ENCODE results near the gene CWC25.
"Not testable (repeated sequence)": the region's sequence is repeated elsewhere in the genome, so short reads cannot be mapped to it uniquely, and the experiment has no call there.

The CWC25 gene

DNA sequence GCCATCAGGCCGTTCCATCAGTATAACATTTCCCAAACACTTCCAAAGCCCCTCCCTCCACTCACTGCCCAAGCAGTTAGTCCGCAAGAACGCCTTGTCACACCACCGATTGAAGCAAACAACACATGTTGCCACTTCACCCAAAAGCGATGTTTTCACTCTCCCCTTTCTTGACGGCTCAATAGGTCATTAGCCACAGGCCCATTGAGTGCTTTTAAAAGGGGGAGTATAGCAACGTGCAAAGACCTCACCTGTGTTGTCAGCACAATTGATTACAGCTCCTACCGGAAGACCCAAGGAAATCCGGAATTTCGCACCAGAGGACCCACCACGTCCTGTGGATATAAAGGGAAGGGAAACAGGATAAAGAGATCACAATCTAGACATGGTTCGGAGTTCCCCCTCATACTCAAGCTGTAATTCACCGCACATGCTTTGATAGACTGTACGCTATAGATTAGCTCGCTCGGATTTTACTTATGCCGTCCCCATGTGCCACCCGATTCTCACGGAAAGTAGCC lies 27.7 kb upstream of the CWC25 start:
- DNase-seq: no peak

DNA sequence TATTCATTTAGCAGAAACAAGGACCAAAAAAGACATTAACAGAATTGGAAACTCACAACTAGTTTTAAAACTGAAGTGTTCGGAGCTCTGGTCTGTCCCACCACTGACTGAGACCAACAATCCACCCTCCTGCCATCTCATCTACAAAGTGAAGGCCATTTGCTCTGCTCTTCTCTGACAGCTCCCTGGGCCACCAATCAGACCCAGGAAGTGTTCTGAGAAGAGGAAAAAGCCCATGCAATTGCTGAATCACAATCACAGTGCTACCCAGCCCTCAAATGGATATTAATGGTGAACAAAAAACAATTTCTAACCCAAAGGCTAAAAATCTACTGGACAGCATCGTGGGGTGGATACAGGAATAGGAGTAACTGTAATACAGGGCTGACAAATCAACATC lies 26.3 kb upstream of the CWC25 start:
- no peak for DNase-seq

DNA sequence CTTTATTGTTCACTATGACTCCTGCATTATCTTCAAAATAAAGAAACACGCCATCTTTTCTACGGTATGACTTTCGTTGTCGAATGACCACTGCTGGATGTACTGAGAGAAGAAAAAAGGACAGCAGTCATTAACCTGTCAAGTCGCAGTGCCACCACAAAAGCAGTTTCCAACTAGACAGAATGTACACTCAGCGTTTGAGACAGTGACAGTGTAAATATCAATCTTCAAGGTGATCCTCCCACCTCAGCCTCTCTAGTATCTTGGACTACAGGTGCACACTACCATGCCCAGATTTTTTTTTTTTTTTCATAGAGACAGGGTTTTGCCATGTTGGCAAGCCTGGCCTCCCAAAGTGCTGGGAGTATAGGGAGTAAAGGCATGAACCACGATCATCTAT lies 25.3 kb upstream of the CWC25 start:
- DNase-seq: no peak

DNA sequence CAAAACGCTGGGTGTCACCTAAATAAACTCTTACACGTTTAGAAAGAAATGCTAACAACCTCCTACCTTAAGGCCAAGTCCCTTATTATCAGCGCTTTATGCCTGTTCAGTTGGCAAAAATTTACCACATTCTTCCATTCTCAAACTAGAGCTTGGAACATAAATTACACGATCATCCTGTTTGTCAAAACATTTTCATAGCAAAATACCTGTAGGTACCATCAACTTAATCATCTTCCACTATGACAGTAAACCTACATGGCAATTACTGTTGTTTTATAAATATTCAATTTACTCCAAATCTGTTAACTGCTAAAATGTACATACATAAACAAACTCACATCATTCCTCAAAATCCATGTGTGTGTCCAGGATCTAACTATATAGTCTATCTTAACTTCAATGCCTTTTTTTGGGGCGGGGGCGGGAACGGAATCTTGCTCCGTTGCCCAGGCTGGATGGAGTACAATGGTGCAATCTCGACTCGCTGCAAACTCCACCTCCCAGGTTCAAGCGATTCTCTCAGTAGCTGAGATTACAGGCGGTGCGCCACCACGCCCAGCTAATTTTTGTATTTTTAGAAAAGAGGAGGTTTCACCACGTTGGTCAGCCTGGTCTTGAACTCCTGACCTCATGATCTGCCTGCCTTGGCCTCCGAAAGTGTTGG lies 24.0 kb upstream of the CWC25 start:
- no peak for DNase-seq

DNA sequence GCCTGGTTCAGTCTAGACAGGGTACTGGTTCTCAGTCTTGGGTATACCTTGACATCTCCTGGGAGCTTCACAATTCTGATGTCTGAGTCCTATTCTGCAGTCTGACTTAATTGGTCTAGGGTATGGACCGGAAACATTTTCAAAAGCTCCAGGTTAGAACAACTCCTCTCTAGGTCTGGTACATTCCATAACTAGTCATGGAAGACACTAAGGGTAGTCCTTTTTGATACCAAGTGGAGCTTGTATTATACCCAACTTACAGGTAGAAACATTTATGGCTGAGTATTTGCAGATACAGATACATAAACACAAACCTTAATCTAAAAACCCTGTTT lies 23.4 kb upstream of the CWC25 start:
- no peak for DNase-seq

DNA sequence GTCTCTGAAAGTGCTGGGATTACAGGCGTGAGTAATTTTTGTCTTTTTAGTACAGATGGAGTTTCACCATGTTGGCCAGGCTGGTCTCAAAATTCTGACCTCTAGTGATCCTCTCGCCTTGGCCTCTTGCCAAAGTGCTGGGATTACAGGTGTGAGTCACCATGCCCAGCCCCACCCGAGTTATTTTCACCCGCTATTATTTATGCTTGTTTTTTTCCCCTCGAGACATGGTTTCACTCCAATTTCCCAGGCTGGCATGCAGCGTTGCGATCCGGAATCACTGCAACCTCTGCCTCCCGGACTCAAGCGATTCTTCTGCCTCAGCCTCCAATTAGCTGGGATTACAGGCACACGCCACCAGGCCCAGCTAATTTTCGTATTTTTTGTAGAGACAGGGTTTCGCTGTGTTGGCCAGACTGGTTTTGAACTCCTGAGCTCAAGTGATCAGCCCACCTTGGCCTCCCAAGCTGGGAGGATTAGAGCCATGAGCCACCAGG lies 19.2 kb upstream of the CWC25 start:
- no peak for DNase-seq

DNA sequence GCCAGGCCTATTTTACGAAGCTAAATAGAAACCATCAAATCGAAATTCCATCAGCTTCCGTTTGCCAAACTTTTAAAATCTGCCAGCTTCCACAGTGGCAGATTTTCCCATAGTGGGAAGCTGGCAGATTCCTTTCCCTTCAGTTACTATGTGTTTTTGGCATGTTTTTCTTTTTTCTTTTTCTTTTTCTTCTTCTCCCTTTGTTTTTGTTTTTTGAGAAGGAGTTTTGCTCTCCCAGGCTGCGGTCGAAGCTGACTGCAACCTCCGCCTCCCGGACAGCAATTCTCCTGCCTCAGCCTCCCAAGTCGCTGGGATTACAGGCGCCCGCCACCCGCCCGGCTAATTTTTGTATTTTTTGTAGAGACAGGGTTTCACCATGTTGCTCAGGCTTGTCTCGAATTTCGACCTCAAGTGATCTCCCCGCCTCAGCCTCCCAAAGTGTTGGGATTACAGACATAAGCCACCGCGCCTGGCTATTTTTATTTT lies 684 bp upstream of the CWC25 start:
- no peak for DNase-seq

DNA sequence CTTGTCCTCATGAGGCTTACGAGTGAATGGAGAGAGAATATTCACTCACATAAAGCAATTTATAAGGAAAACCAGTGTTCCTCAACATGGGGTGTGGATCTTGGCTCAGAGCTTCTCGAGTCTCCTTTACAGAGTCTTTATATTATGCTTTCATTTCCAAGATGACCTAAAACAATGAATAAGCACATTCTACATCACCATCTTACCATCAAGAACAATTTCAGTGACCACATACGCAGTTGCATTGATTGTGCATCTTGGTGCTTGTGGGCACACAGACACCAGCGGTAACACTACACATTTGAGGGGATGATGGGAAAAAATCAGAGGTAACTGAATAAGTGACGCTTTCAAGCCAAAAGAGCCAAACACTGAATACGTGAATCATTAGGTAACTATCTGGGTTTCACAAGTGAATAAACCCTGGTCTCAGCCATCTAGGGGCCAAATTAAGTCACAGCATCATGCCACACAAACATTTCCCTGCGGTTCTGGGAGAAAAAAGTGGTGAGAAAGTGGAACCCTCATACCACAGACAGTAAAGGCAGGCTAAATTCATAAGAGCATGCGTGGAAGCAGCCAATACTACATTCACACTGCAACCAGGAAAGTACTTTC lies 9.4 kb downstream of the CWC25 start:
- DNase-seq: no peak

DNA sequence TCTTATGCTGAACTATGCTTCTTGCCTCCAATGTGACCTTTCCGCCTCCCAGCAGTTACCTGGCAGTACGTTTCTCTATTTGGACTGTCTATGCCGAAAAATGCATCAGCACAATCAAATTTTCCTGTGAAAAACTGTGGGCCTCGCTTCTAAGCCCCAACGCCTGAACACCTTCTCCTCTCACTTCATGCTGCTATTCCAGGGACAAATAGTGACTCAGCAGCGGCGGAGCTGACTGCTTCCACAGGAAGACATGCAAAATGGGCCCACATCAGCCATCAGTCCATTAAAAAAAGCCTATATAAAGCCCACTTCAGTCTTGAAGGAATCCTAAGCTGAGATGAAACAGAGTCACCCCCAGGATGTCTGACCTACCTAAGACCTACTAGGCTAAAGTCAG lies 15.3 kb downstream of the CWC25 start:
- no peak for DNase-seq

DNA sequence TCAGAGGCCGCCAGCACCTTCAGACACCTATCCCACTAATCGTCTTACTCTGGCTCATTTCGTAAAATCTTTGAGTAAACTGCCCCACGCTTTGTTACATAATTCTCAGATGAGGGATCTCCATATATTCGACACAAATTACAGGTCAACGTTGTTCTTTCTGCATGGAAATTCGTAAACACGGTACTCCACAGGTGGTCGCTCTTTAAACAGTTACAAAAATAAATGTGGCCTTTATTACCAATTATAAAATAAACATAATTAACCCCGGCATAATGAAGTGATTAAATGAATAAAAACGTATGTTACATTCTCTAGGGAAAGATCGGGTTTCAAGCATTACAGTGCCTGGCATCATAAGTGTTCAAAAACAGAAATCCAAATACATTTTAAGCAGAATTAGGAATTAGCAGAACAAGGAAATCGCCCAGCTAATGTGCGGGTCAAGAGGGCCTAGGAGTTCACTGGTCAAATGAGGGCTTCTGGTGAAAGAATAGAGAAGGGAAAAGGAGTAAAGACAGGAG lies 24.8 kb downstream of the CWC25 start:
- DNase-seq: no peak

DNA sequence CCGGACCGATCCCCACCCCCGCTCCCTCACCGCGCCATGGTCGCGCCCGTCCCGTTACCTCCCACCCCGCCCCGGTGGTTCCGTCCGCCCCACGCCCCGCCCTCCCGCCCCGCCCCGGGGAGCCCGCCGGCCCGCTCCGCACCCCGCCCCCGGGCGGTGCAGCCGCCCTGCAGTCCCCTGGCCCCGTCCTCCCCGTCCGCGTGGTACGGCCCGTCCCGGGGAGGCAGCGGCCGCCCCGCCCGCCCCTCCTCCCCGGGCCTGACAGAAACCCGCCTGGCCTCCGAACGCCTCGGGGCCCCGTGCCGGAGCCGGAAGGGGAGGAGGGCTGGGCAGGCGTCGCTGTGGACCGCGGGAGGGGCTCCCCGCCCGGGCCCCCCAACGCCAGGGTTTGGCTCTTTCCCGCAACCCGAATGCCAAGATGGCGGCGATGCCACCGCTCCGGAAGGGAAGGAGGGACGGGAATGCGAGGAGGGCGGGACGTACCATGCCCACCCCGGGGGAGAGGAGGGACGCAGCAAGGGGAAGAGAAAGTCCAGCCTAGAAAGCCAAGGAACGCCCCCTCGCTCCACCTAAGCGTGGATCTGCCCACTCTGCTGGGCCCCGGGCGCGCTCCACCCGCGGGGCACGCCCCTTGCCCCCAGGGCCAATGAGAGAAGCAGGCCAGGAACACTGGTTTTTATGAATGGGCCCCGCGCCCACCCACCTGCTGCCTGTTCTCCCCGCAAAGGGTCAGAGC lies 25.5 kb downstream of the CWC25 start, which contains the start of gene PIP4K2B:
PIP4K2B (minus strand) TSS at position 56 of the 736 bp plus-strand sequence. CDS start 132 bp downstream, outside the sequence.
- peak; percentile 66 for DNase-seq

DNA sequence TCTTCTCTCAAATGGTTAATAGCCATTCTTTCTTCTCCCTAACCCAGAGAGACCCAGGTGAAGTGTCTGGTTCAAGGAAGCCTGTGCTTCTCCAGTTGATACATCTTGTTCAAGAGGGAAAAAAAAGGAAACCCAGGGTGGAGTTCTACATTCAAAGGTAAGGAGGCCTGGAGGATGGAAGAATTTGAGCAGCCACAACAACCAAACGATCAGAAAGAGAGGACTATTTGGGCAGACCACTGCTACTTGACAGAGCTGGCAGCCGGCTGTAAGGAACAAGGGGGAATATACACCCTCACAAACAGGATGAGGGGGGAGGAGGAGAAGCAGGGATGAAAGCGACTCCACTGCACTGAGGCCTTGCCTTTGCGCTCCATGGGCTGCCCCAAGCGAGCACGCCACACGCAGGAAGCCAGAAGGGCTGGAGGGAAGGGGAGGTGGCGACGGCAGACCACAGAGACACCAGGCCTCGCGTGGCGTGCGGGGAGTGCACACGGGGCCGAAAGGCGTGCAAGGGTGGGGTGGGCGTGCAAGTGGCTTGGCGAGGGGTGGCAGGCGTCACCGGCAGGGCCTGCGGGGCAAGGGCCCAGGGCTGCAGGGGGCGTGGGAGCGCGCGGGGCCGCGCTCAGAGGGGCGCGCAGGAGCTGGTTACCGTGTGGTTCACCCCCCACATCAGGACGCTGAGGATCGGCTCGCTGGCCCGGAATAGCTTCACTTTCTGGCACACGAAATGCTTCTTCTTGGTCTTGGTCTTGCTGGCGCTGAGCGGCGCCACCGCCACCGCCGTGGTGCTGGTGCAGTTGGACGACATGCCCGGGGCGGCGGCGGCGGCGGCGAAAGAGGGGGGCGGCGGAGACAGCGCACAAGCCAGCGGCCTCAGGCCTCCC lies 26.3 kb downstream of the CWC25 start:
- DNase-seq: peak; percentile 10

DNA sequence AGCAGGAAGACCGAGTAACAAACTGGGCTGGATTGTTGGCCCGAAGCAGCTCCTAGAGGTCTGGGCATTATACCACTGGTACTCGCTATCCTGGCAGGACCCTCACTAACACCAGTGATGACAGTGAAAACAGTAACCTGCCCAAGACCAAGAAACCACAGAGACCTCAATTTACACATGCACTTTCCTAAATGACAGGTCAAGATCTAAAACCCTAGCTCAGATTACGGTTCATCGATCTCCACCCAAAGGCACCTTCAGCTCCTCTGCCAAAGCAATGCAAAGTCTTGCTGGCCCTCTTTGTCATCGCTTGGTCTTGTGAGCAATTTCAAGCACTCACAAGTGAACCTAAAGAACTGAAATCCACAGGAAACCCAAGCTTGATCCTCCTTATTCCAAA lies 27.3 kb downstream of the CWC25 start:
- DNase-seq: no peak

DNA sequence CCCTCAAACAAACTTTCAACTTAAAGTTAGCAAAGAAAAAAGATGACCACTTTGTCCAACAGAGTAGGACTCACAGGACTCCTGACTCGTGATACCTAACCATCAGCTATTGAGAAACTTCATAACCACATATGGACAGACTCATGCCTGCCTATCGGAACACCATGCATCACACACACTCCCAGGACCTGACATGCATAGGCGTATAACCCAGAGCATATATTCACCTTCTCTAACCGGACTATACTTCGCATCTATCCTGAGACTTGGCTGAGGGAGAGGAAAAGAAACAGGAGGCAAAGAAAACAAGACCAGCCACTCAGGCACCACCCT lies 28.0 kb downstream of the CWC25 start:
- no peak for DNase-seq

DNA sequence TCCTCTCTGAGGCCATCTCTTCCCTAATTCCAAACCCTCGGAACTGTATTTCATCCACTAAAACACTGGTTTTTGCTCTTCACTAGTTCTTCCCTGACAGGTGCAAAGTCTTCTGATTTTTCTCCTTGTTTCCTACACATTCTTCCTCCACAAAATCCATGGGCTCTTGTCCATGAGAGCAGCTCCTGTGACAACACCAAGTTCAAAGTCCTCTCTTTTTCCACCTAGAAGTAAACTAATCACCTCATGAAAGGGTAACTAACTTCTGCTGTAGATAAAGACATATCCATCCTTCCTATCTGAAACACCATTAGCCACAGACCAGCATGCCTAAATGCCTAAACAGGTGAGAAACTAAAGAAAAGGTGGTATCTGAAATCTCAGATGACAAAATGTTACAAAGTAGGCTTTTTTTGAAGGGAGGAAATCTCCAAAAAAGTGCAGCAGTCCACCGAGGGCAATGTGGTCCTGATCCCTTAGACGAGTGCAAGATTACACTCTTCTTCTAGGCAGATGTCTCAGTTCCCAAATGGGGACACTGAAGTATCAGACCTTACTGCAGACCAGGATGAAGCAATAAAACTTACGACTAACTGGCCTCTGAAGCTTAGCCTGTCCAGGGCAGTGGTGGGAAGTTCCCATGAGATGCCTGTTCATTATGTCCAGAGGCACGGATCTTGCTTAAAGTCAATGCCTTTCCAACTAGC lies 28.5 kb downstream of the CWC25 start:
- no peak for DNase-seq

DNA sequence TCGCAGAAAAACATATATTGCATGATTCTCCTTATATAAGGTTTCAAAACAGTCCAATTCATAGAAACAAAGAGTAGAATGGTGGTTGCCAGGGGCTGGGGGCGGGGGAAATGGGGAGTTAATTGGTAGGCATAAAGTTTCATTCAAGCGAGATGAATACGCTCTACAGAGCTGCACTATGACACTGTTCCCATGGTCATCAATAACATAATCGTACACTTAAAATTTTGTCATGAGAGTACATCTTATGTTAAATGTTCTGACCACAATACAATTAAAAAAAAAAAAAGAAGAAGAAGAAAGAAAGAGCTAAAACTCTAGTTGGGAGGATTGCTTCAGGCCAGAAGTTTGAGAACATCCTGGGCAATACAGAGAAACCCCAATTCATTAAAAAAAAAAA lies 30.9 kb downstream of the CWC25 start:
- no peak for DNase-seq

DNA sequence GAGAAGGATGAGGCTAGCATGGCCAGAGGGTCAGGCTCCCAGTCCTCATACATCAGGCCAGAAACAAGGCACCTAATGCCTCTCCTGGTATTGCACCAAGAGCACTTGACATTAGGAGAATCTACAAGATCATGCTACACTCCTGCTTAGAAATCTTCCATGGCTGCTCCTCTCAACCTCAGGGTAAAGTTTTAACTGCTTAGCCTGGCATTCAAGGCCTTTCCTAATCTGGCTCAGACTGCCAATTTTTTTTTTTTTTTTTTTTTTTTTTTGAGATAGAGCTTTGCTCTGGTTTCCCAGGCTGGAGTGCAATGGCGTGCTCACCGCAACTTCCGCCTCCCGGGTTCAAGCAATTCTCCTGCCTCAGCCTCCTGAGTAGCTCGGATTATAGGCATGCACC lies 34.0 kb downstream of the CWC25 start:
- DNase-seq: no peak

DNA sequence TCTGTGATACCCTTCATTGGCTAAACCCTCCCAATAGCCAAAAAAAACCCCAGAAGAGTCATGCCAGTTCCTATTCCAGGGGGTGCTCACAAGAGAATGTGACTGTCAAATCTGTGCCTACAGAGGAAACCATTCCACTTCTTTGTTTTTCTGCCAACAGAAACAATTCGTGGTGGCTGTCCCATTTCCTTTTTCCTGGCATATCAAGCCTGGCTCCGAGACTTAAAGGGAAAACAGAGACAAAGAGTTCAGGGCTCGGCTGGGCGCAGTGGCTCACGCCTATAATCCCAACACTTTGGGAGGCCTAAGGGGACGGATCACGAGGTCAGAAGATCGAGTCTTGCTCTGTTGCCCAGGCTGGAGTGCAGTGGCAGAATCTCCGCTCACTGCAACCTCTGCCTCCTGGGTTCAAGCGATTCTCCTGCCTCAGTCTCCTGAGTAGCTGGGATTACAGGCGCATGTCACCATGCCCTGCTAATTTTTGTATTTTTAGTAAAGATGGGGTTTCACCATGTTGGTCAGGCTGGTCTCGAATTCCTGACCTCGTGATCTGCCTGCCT lies 34.9 kb downstream of the CWC25 start:
- not testable (repeated sequence) for DNase-seq

DNA sequence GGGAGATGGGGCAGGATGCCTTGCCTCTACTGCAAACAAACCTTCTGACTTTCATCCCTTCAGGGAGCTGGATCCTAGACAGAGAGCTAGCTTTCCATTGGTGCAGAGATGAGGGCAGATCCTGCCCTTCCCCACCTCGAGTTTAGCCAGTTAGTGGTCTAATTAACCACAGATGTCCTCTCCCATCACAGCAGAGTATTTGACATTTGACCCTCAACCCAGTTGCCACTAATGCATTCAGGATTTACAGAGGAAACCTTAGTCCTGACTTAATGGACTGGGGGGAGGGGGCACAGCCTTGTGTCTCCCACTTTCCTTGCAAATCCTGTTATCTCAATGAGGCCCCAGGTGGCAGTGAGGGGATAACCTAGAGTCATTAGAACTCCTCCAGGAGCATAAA lies 35.9 kb downstream of the CWC25 start:
- no peak for DNase-seq

DNA sequence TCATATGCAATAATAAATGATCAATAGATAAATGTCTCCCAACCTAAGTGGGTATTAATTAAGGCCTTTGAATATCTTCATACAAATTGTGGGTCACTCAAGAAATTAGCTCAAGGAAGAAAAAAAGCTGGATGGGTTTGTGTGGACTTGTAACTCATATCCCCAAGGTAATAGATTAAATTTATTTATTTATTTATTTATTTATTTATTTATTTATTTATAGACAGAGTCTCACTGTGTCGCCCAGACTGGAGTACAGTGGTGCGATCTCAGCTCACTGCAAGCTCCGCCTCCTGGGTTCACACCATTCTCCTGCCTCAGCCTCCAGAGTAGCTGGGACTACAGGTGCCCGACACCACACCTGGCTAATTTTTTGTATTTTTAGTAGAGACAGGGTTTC lies 37.1 kb downstream of the CWC25 start:
- DNase-seq: not testable (repeated sequence)

DNA sequence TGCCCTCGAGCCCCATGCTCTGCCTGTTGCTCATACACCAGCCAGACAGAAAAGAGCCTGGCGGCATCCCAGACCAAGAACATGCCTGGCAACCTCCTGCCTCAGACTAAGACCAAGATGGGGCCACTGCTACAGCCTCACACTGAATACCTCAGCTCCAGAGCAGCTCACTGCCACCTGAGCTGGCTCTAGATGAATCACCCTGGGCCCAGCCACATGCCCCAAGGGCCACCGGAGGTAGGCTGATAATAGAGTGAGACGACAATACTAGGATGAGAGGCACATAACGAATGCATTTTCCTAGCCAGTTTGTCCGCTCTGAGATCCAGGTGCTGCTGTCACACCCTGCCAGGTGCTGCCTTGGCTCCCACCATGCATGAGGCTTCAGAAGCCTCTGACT lies 38.7 kb downstream of the CWC25 start:
- DNase-seq: no peak

DNA sequence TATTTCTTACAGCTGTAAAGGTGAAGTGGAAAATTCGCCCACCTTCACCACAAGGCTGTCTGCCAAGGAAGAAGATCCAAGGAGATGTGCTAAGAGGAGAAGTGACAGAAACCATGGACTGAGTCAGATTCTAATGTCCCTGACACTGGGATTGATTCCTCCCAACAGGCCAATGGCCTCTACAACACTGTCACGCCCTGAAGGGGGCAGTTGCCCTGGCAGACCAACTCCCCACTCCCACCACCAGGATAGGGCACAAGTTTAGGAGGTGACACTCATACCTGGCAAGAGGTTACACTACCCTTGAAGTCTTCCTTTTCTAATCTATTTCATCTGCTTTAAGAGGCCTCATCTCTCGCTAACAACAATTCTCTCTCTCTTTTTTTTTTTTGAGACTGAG lies 41.9 kb downstream of the CWC25 start:
- no peak for DNase-seq

Data from activated T-cell treated with anti-CD3 and anti-CD28 coated beads for 4 hours (primary cell).